ENCODE measurements around the gene HAPLN2.
"Not testable (repeated sequence)": the region's sequence is repeated elsewhere in the genome, so short reads cannot be mapped to it uniquely, and the experiment has no call there.

Gene HAPLN2

DNA sequence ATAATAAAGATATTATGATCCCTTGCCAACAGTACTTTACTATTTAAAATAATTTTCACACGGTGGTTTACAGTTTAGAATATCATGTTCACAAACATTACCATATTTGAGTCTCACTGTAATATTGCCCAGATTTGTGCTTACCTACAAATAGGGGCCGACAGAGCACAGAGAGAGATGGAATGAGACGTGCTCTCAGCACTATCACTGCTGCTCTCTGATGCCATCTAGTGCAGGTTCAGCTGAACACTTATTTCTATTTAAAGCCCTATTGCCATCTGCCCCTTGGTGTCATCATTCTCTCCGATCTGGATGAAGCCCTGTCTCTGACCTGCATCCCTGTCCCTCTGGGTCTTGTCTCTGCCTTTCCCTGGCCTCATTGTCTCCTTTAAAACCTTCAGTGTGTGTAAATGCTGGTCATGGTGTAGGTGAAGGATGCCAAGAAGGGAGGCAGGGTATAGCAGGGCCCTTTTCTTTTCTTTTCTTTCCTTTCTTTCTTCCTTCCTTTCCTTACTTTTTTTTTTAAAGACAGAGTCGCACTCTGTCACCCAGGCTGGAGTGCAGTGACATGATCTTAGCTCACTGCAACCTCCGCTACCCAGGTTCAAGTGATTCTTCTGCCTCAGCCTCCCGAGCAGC, 11.1 kb upstream of the HAPLN2 start:
- peak; percentile 77 to 80 (median 79) for TF ChIP-seq CTCF (IDR thresholded peaks at IDR 0.05; ENCODE audit: unreplicated experiment in 3 of 3)
- Mint-ChIP-seq H3K4me3 (no peak overlapping the region), H3K9me3 (no peaks in the 10 kb centered on the region), H3K36me3 (ENCODE audit: low read depth) (no peaks in the 10 kb centered on the region), H3K27me3 (ENCODE audit: low read depth) (peaks cover 16% of the 10 kb centered on the region), H3K4me1 (no peaks in the 10 kb centered on the region), H3K27ac (no peak overlapping the region)

- no peaks in the 10 kb centered on the region for H3K4me1 Mint-ChIP-seq
Measured at GRCh38 chr1:156608981-156609380, 10.2 kb upstream of the HAPLN2 start.

GRCh38 chr1:156610072-156610471, 9.1 kb upstream of the HAPLN2 start:
- not testable (repeated sequence) for H3K4me1 Mint-ChIP-seq; H3K9me3 Mint-ChIP-seq; H3K36me3 Mint-ChIP-seq (ENCODE audit: low read depth); H3K27ac Mint-ChIP-seq; H3K4me3 Mint-ChIP-seq
- peaks cover 16% of the 10 kb centered on the region for H3K27me3 Mint-ChIP-seq (ENCODE audit: low read depth)

More at GRCh38 chr1:156608981-156609380, 10.2 kb upstream of the HAPLN2 start:
- H3K27me3 Mint-ChIP-seq (ENCODE audit: low read depth), result peaks cover 16% of the 10 kb centered on the region
- H3K27ac Mint-ChIP-seq, result peak overlapping the region in 1 of 3 experiments; percentile 1
- no peak overlapping the region for H3K4me3 Mint-ChIP-seq
- TF ChIP-seq CTCF (IDR thresholded peaks at IDR 0.05; ENCODE audit: unreplicated experiment in 3 of 3), result peak; percentile 58 to 74 (median 60)
- no peaks in the 10 kb centered on the region for H3K9me3 Mint-ChIP-seq
- H3K36me3 Mint-ChIP-seq (ENCODE audit: low read depth), result no peaks in the 10 kb centered on the region

DNA sequence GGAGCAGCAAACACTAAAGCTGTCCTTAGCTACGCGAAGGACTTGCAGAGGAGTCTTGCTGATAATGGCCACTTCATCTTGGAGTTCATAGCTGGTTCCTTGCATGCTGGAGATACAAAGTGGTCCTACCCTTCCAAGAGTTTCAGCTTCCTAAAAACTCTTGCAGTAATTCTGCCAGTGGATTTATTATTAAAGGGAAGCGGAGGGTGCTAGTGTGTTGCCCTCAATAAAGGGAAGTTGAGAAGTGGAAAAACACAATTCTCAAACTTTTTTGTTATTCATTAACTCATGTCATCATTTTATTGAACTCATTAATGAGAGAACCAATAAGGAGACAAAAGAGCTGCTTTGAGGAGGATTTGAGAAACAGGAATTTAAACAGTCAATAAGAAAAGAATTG, 6.5 kb upstream of the HAPLN2 start:
- no peaks in the 10 kb centered on the region for H3K36me3 Mint-ChIP-seq (ENCODE audit: low read depth)
- no peak for TF ChIP-seq CTCF (IDR thresholded peaks at IDR 0.05; ENCODE audit: unreplicated experiment in 3 of 3)
- H3K27ac Mint-ChIP-seq, result no peak overlapping the region
- peaks cover 18% of the 10 kb centered on the region for H3K4me1 Mint-ChIP-seq
- no peak overlapping the region for H3K4me3 Mint-ChIP-seq
- H3K27me3 Mint-ChIP-seq (ENCODE audit: low read depth), result peaks cover 23% of the 10 kb centered on the region
- H3K9me3 Mint-ChIP-seq, result no peaks in the 10 kb centered on the region

GRCh38 chr1:156615946-156616345, 3.3 kb upstream of the HAPLN2 start:
- peaks cover 18% of the 10 kb centered on the region for H3K4me1 Mint-ChIP-seq
- H3K36me3 Mint-ChIP-seq (ENCODE audit: low read depth), result no peaks in the 10 kb centered on the region
- peaks cover 46% of the 10 kb centered on the region for H3K27me3 Mint-ChIP-seq (ENCODE audit: low read depth)
- H3K27ac Mint-ChIP-seq, result peak overlapping the region; percentile 48 to 76 (median 66)
- H3K9me3 Mint-ChIP-seq, result no peaks in the 10 kb centered on the region
- peak overlapping the region in 1 of 3 experiments; percentile 17 for H3K4me3 Mint-ChIP-seq
- TF ChIP-seq CTCF (IDR thresholded peaks at IDR 0.05; ENCODE audit: unreplicated experiment in 3 of 3), result no peak

GRCh38 chr1:156616463-156616862, 2.8 kb upstream of the HAPLN2 start:
- peaks cover 50% of the 10 kb centered on the region for H3K27me3 Mint-ChIP-seq (ENCODE audit: low read depth)
- peak in 2 of 3 experiments; percentile 8 to 20 for TF ChIP-seq CTCF (IDR thresholded peaks at IDR 0.05; ENCODE audit: unreplicated experiment in 3 of 3)
- H3K4me1 Mint-ChIP-seq, result peaks cover 18% of the 10 kb centered on the region
- H3K36me3 Mint-ChIP-seq (ENCODE audit: low read depth), result no peaks in the 10 kb centered on the region
- peak overlapping the region in 1 of 3 experiments; percentile 17 for H3K4me3 Mint-ChIP-seq
- peak overlapping the region; percentile 48 to 76 (median 66) for H3K27ac Mint-ChIP-seq
- H3K9me3 Mint-ChIP-seq, result no peaks in the 10 kb centered on the region
